ENCODE measurements around the gene CD300E.

GRCh38 chr17:74635418-74635817 lies 11.9 kb upstream of the CD300E start:
- TF ChIP-seq HOXD1 (CRISPR knock-in tag; IDR thresholded peaks at IDR 0.05): no peak
- no peak for TF ChIP-seq ZNF691 (CRISPR knock-in tag; IDR thresholded peaks at IDR 0.05; ENCODE audit: borderline replicate concordance, low read depth)
- no peak for TF ChIP-seq NR2F1 (CRISPR knock-in tag; IDR thresholded peaks at IDR 0.05)
- TF ChIP-seq SALL2 (CRISPR knock-in tag; IDR thresholded peaks at IDR 0.05): no peak

All from HepG2 (cell line).